DND-41 (cell line): ENCODE results near the gene CSTB.

Source experiments
- ATAC-seq: fragments of 200-7000 bp; cut with Tn5 transposase; 3 replicates; pipeline ENCODE4 v1.9.1; 2021; ENCODE audit warnings: low read depth; ENCODE audit not compliant: insufficient read depth
- DNase-seq: peaks from one replicate; pipeline ENCODE4 v3.0.0-alpha.2; 2020
- H2AFZ ChIP-seq: 2 replicates; pipeline ENCODE4 v1.6.0; 2012; ENCODE audit warnings: low read depth, low read length
- H3K27ac ChIP-seq: 2 replicates; pipeline ENCODE4 v1.5.1; 2012; ENCODE audit warnings: low read length, inconsistent platforms
- H3K27me3 ChIP-seq: fragments of 200-600 bp; sonication (generic); 2 replicates; pipeline ENCODE4 v1.6.0; 2012; ENCODE audit warnings: low read length, mild to moderate bottlenecking, inconsistent platforms; ENCODE audit not compliant: insufficient read depth, poor library complexity
- H3K36me3 ChIP-seq: 2 replicates; pipeline ENCODE4 v1.5.1; 2012; ENCODE audit warnings: low read length, inconsistent platforms; ENCODE audit not compliant: insufficient read depth
- H3K4me1 ChIP-seq: 2 replicates; pipeline ENCODE4 v1.5.1; 2012; ENCODE audit warnings: mild to moderate bottlenecking, low read length; ENCODE audit not compliant: insufficient read depth
- H3K4me2 ChIP-seq: 2 replicates; pipeline ENCODE4 v1.6.0; 2012; ENCODE audit warnings: mild to moderate bottlenecking, moderate library complexity, low read length, inconsistent platforms; ENCODE audit not compliant: insufficient read depth
- H3K4me3 ChIP-seq, 2 experiments: fragments of 200-600 bp in 1 of 2; shearing (Covaris generic) in 1 of 2; 2 replicates each; pipeline ENCODE4 v1.5.1; 2012 to 2016; ENCODE audit warnings: inconsistent platforms in 2 of 2, low read length in 2 of 2, mild to moderate bottlenecking in 2 of 2, low read depth in 1 of 2, moderate library complexity in 1 of 2
- H3K79me2 ChIP-seq: 2 replicates; pipeline ENCODE4 v1.6.0; 2012; ENCODE audit warnings: low read length, inconsistent platforms; ENCODE audit not compliant: insufficient read depth
- H3K9ac ChIP-seq: 2 replicates; pipeline ENCODE4 v1.6.0; 2012; ENCODE audit warnings: low read depth, mild to moderate bottlenecking, inconsistent platforms, low read length, moderate library complexity
- H3K9me3 ChIP-seq: 2 replicates; pipeline ENCODE4 v1.5.1; 2012; ENCODE audit warnings: low read length, moderate library complexity, mild to moderate bottlenecking, inconsistent platforms; ENCODE audit not compliant: insufficient read depth, severe bottlenecking
- H4K20me1 ChIP-seq: 2 replicates; pipeline ENCODE4 v1.6.0; 2012; ENCODE audit warnings: low read length; ENCODE audit not compliant: insufficient read depth
- EZH2 ChIP-seq: IDR thresholded peaks from 3 replicates; pipeline ENCODE4 v1.6.1; 2012; ENCODE audit warnings: borderline replicate concordance, low read depth, mild to moderate bottlenecking, moderate library complexity, low read length, inconsistent platforms; ENCODE audit not compliant: severe bottlenecking
- TF ChIP-seq, protein P1 (sequence below): IDR thresholded peaks from 2 replicates; pipeline ENCODE4 v1.5.1; 2012; ENCODE audit warnings: borderline replicate concordance, low read length, moderate library complexity, mild to moderate bottlenecking; ENCODE audit not compliant: poor library complexity, severe bottlenecking; ENCODE audit errors: extremely low read depth

CSTB gene

DNA sequence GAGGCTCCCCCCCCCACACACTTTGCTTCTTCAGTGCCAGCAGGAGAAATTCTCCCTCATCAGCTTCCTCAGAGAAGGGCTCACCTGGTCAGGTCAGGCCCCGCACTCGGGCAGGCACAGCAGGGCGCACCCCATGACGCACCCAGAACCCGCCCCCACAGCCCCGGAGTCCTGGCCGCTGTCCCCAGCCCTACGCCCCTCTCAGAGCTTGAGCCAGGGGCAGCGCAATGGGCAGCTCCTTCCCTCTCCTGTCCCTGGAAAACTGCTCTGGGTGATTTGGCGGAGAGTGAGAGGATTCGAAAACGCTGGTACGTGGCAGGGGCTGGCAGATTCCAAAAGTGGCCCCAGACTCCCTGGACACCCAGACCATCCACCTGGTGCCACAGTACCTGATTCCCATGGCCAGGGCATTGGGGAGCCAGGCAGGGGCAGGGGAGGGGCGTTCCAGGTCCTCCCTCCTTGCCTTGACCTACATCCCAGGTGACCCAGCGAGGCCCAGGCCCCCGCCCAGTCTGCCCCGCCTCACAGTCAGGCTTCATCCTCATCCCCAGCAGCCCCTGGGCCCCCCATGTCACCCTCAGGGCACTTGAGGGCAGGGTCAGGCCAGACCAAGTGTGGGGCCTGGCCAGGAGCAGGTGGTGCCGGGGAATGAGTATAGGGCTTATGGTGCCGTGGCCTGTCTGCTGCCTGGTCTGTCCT lies 37.0 kb upstream of the CSTB start:
- no peak for TF ChIP-seq EZH2
- TF ChIP-seq, protein P1, sequence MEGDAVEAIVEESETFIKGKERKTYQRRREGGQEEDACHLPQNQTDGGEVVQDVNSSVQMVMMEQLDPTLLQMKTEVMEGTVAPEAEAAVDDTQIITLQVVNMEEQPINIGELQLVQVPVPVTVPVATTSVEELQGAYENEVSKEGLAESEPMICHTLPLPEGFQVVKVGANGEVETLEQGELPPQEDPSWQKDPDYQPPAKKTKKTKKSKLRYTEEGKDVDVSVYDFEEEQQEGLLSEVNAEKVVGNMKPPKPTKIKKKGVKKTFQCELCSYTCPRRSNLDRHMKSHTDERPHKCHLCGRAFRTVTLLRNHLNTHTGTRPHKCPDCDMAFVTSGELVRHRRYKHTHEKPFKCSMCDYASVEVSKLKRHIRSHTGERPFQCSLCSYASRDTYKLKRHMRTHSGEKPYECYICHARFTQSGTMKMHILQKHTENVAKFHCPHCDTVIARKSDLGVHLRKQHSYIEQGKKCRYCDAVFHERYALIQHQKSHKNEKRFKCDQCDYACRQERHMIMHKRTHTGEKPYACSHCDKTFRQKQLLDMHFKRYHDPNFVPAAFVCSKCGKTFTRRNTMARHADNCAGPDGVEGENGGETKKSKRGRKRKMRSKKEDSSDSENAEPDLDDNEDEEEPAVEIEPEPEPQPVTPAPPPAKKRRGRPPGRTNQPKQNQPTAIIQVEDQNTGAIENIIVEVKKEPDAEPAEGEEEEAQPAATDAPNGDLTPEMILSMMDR = no peak
- Histone ChIP-seq H3K36me3 (no peaks in the 10 kb centered on the region), H3K9me3 (no peaks in the 10 kb centered on the region), H3K4me1 (no peaks in the 10 kb centered on the region), H3K27me3 (no peaks in the 10 kb centered on the region), H4K20me1 (peaks cover 17% of the 10 kb centered on the region), H2AFZ (no peak overlapping the region), H3K27ac (no peak overlapping the region), H3K4me3 (no peak overlapping the region), H3K79me2 (no peaks in the 10 kb centered on the region), H3K4me2 (no peak overlapping the region), H3K9ac (no peak overlapping the region)
- DNase-seq (no peak), ATAC-seq (no peak)

DNA sequence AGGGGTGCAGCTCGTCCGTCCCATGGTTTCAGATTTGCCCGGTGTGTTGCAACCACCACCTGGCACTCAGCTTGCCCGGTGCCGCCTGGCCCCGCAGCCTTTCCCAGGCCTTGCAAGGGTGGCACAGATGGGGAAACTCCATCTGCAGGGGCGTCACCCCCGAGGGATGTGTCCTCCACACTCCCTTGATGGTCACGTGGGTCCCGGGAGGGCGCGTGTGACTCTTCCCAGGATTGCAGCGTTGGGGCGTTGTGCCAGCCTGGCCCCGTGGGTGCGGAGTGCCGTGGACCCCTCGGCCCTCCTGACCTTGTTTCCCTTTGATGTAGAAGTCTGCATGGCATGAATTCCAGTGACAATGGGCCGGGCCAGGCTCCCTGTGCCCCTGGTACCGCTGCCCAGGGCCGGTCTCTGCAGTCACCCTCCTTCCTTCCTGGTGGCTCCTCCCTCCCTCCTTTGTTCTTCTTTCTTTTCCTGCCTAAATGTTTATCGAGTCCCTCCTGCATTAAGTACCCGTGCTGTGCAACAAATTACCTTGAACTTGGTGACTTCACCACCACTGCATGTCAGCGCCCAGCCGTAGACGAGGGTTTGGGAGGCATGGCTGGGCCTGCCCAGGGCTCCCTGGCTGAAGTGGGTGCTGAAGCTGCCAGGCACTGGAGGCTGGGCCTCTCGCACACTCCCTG lies 36.2 kb upstream of the CSTB start:
- H2AFZ ChIP-seq = no peak overlapping the region
- peaks cover 17% of the 10 kb centered on the region for H4K20me1 ChIP-seq
- ATAC-seq (no peak), DNase-seq (no peak)
- no peak overlapping the region for H3K27ac ChIP-seq
- no peaks in the 10 kb centered on the region for H3K9me3 ChIP-seq
- H3K9ac ChIP-seq = no peak overlapping the region
- TF ChIP-seq EZH2 = no peak
- TF ChIP-seq, protein P1 = no peak
- H3K4me2 ChIP-seq = no peak overlapping the region
- H3K4me1 ChIP-seq = no peaks in the 10 kb centered on the region
- no peaks in the 10 kb centered on the region for H3K36me3 ChIP-seq
- H3K4me3 ChIP-seq = no peak overlapping the region
- H3K27me3 ChIP-seq = no peaks in the 10 kb centered on the region
- H3K79me2 ChIP-seq = no peaks in the 10 kb centered on the region

DNA sequence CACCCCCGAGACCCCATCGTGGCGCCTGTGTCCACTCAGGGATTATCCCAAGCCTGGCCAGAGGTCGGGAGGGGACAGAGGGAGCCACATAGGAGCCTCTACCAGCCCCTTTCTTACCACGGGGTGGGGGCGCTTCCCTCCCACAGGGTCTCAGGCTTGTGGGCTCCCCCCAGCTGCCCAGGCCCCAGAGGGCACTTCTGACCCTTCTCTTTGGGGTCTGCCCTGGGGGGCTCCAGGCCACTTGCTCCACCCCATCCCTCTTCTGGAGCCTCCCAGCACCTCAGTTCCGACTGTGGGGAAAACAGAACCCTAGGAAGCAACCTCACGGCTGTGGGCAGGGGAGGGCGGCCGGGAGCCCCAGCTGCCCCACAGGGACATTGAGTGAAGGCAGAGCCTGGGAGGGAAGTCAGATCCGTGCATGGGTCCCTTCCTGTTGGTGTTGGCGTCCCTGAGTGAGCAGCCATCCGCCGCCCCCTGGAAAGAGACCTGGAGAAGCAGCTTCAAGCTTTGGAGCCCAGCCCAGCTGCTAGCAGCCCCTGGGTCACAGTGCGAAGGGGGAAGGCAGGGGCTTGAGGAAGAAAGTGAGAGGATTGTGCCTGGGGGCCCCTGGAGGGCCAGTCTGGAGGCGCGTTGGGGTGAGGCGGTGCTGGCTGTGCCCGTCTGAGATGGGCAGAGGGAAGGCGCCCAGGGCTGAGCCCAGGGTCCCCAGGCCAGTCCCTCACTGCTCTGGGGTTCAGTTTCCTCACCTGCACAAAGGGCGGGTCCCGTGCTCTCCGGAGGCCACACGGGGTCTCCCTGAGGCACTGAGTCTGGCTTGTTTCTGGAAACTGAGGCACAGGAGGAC lies 35.4 kb upstream of the CSTB start:
- H3K9me3 ChIP-seq = no peaks in the 10 kb centered on the region
- no peak for TF ChIP-seq EZH2
- TF ChIP-seq, protein P1 = no peak
- H3K27ac ChIP-seq = no peak overlapping the region
- no peak overlapping the region for H3K4me2 ChIP-seq
- ATAC-seq = no peak
- no peaks in the 10 kb centered on the region for H3K36me3 ChIP-seq
- no peak overlapping the region for H3K9ac ChIP-seq
- H3K27me3 ChIP-seq = no peaks in the 10 kb centered on the region
- H3K4me1 ChIP-seq = no peaks in the 10 kb centered on the region
- peaks cover 17% of the 10 kb centered on the region for H4K20me1 ChIP-seq
- DNase-seq = no peak
- no peak overlapping the region for H3K4me3 ChIP-seq
- no peak overlapping the region for H2AFZ ChIP-seq
- no peaks in the 10 kb centered on the region for H3K79me2 ChIP-seq
